Measurements from ENCODE around the gene KANK2. TPM values are rescaled to one million over a fixed set of nuclear protein-coding genes. Genes with fewer than 3 reads are reported as not detected.

The KANK2 gene
- total RNA-seq, 6 experiments from 2014 or later, result 36.3 to 65.4 (median 50.4) TPM

DNA sequence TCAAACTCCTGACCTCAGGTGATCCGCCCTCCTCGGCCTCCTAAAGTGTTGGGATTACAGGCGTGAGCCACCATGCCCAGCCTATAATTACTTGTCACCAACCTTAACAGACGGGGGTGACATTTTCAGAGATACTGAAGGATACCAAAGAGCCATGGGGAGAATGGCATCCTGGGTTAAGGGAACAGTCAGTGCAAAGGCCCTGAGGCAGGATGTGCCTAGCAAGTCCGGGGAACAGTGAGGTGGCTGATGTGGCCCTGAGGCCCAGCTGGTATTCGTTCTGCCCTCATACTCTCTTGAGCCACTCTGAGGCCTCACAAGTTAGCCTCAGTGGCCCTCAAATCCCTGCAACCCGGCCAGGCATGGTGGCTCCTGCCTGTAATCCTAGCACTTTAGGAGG, 27.1 kb upstream of the KANK2 start:
- Histone ChIP-seq H3K27ac (no peak overlapping the region), H3K9me3 (no peaks in the 10 kb centered on the region), H3K4me1 (peaks cover 0 to 11% (median 4%) of the 10 kb centered on the region in 4 donors), H3K4me3 (no peak overlapping the region), H3K27me3 (no peaks in the 10 kb centered on the region), H3K36me3 (peaks cover 0 to 14% (median 9%) of the 10 kb centered on the region in 4 donors)
- DNase-seq, result no peak
- ATAC-seq, result no peak
- 80% methylated on average over 3 of the region's 7 CpGs for whole genome bisulfite sequencing (ENCODE audit: insufficient coverage, low coverage, low lambda C conversion rate, missing lambda C conversion rate)
- TF ChIP-seq, protein P1, sequence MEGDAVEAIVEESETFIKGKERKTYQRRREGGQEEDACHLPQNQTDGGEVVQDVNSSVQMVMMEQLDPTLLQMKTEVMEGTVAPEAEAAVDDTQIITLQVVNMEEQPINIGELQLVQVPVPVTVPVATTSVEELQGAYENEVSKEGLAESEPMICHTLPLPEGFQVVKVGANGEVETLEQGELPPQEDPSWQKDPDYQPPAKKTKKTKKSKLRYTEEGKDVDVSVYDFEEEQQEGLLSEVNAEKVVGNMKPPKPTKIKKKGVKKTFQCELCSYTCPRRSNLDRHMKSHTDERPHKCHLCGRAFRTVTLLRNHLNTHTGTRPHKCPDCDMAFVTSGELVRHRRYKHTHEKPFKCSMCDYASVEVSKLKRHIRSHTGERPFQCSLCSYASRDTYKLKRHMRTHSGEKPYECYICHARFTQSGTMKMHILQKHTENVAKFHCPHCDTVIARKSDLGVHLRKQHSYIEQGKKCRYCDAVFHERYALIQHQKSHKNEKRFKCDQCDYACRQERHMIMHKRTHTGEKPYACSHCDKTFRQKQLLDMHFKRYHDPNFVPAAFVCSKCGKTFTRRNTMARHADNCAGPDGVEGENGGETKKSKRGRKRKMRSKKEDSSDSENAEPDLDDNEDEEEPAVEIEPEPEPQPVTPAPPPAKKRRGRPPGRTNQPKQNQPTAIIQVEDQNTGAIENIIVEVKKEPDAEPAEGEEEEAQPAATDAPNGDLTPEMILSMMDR (IDR thresholded peaks at IDR 0.05), result no peak
- no peak for TF ChIP-seq POLR2A (IDR thresholded peaks at IDR 0.05)
- intact Hi-C loops (cut with DNase I), result no loop called here

DNA sequence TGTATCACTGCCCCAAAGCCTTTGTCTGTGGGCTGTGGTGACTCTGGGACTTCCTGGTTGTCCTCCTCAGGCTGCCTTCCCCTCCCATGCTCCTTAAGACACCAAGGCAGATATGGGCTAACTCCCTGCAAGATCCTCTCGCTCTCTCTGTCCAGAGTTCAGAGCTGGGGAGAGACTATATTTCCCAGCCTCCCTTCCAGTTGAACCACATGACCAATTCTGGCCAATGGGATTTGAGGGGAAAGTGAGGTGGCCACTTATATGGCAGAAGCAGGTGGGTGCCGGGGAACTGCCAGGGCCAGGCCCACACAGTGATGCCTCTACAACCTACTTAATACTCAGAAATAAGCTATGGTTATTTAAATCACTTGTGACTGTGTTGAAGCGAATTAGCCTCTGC, 25.9 kb upstream of the KANK2 start:
- Histone ChIP-seq H3K4me1 (peaks cover 0 to 11% (median 4%) of the 10 kb centered on the region in 4 donors), H3K27me3 (no peaks in the 10 kb centered on the region), H3K4me3 (no peak overlapping the region), H3K27ac (no peak overlapping the region), H3K9me3 (no peaks in the 10 kb centered on the region), H3K36me3 (peaks cover 0 to 14% (median 9%) of the 10 kb centered on the region in 4 donors)
- DNase-seq (no peak), ATAC-seq (peak in 1 of 4 donors; percentile 5)
- WGBS (ENCODE audit: insufficient coverage, low coverage, low lambda C conversion rate, missing lambda C conversion rate), result 88% methylated on average over 1 of the region's 3 CpGs
- intact Hi-C loops (cut with DNase I), result no loop called here
- TF ChIP-seq, protein P1 (IDR thresholded peaks at IDR 0.05), result no peak
- no peak for TF ChIP-seq POLR2A (IDR thresholded peaks at IDR 0.05)

DNA sequence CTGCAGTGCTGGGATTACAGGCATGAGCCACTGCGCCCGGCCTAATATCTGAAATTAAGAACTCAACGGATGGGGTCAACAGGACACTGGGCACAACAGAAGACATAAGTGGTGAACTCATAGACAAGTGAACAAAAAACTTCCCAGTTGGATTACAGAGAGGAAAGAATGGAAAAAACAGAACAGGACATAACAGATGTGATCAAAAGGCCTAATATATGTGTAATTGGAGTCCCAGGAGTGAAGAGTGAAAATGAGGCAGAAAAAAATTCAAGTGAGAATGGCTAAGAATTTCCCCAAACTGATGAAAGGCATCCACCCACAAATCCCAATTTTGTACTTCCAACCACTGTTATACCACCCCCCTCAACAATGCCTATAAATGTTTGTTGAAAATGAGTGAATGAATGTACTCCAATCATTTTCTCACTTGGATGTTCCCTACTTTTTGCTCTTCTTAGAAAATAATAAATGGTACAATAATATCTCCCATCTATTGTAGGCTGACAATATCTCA, 23.8 kb upstream of the KANK2 start:
- DNase-seq (no peak), ATAC-seq (no peak)
- peaks cover 0 to 21% (median 12%) of the 10 kb centered on the region in 4 donors for H3K36me3 ChIP-seq
- no peaks in the 10 kb centered on the region for H3K27me3 ChIP-seq
- H3K9me3 ChIP-seq, result peaks cover 0 to 7% (median 0%) of the 10 kb centered on the region in 4 donors
- peaks cover 0 to 11% (median 4%) of the 10 kb centered on the region in 4 donors for H3K4me1 ChIP-seq
- TF ChIP-seq, protein P1 (IDR thresholded peaks at IDR 0.05), result no peak
- TF ChIP-seq POLR2A (IDR thresholded peaks at IDR 0.05), result no peak
- H3K4me3 ChIP-seq, result no peak overlapping the region
- intact Hi-C loops (cut with DNase I), result no loop called here
- WGBS (ENCODE audit: insufficient coverage, low coverage, low lambda C conversion rate, missing lambda C conversion rate), result 97% methylated on average over 3 of the region's 3 CpGs
- H3K27ac ChIP-seq, result no peak overlapping the region

DNA sequence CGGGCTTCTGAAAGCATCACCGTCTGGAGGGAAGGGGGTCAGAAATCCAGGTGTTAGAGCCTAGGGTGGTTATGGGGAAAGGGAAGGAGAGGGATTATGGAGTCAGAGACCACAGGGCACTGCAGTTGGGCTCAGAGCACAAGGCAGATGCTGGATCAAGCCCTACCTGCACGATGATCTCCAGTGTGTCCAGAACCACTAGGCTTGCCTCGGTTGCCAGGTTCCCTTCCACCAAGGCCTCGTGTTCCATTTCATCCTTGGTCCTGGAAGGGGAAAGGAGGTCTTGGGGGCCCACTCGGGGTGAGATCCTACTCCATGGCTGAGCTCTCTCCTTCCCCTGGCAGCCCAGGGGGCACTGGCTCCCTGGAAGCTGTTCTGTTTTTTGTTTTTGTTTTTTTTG, 17.0 kb upstream of the KANK2 start:
- intact Hi-C loops (cut with DNase I), result loop anchor here (10.0 kb wide), 2 partner anchors 180 to 280 kb away; no protein-coding TSS in a partner anchor
- DNase-seq, result no peak
- ATAC-seq, result no peak
- H3K27ac ChIP-seq, result no peak overlapping the region
- no peak overlapping the region for H3K4me3 ChIP-seq
- WGBS (ENCODE audit: insufficient coverage, low coverage, low lambda C conversion rate, missing lambda C conversion rate), result no CpG with 5 or more reads among the region's 6 CpGs
- H3K27me3 ChIP-seq, result no peaks in the 10 kb centered on the region
- no peaks in the 10 kb centered on the region for H3K4me1 ChIP-seq
- peaks cover 0 to 23% (median 9%) of the 10 kb centered on the region in 4 donors for H3K36me3 ChIP-seq
- peaks cover 0 to 7% (median 0%) of the 10 kb centered on the region in 4 donors for H3K9me3 ChIP-seq
- TF ChIP-seq, protein P1 (IDR thresholded peaks at IDR 0.05), result no peak
- TF ChIP-seq POLR2A (IDR thresholded peaks at IDR 0.05), result no peak

All from right lobe of liver (tissue), 6 donors.